Lung (tissue), 12 donors: ENCODE data around the gene LAMA1. TPM values are rescaled to one million over a fixed set of nuclear protein-coding genes. Genes with fewer than 3 reads are reported as not detected.

Experiments used
- ATAC-seq: fragments of 200-7000 bp; cut with Tn5 transposase; one replicate; pipeline ENCODE4 v1.9.1; 2020; ENCODE audit warnings: moderate number of reproducible peaks; ENCODE audit not compliant: insufficient read depth, low FRiP score
- DNase-seq, 3 donors: peaks; one replicate each; pipeline ENCODE4 v3.0.0-alpha.2; 2013 to 2017
- H3K27ac ChIP-seq, 2 donors: one replicate each; pipeline ENCODE4 v1.5.1; 2013; ENCODE audit warnings: mild to moderate bottlenecking in 2 of 2, moderate library complexity in 2 of 2, control low read depth in 1 of 2, inconsistent platforms in 1 of 2, low read depth in 1 of 2, low read length in 1 of 2
- H3K27me3 ChIP-seq, 3 donors: one replicate each; pipeline ENCODE4 v1.5.1; 2013; ENCODE audit warnings: low read length in 2 of 3; ENCODE audit not compliant: control insufficient read depth in 3 of 3, insufficient read depth in 3 of 3
- H3K36me3 ChIP-seq, 4 donors: one replicate each; pipeline ENCODE4 v1.5.1; 2013; ENCODE audit warnings: low read length in 4 of 4, mild to moderate bottlenecking in 1 of 4, moderate library complexity in 1 of 4; ENCODE audit not compliant: control insufficient read depth in 4 of 4, insufficient read depth in 4 of 4
- H3K4me1 ChIP-seq, 5 donors: one replicate each; pipeline ENCODE4 v1.5.1; 2013; ENCODE audit warnings: low read length in 5 of 5, mild to moderate bottlenecking in 2 of 5, moderate library complexity in 1 of 5; ENCODE audit not compliant: control insufficient read depth in 5 of 5, insufficient read depth in 5 of 5
- H3K4me3 ChIP-seq: one replicate; pipeline ENCODE4 v1.5.1; 2013; ENCODE audit warnings: mild to moderate bottlenecking, control low read depth, moderate library complexity
- H3K9ac ChIP-seq, 2 donors: one replicate each; pipeline ENCODE4 v1.5.1; 2013; ENCODE audit warnings: low read length in 2 of 2, control low read depth in 1 of 2; ENCODE audit not compliant: insufficient read depth in 1 of 2
- H3K9me3 ChIP-seq, 4 donors: one replicate each; pipeline ENCODE4 v1.5.1; 2013; ENCODE audit warnings: low read length in 3 of 4, mild to moderate bottlenecking in 1 of 4, moderate library complexity in 1 of 4; ENCODE audit not compliant: control insufficient read depth in 4 of 4, insufficient read depth in 3 of 4
- CTCF ChIP-seq: IDR thresholded peaks from 2 replicates; pipeline ENCODE4 v1.5.1; 2012; ENCODE audit warnings: mild to moderate bottlenecking; ENCODE audit errors: control extremely low read depth, extremely low read depth
- WGBS, 2 donors: extraction: QIAGEN DNeasy Blood & Tissue Kit; methylation state at CpG; one replicate each; pipeline ENCODE4 v1.1.7; 2013; 5-methylcytosine and 5-hydroxymethylcytosine counted together
- polyA plus RNA-seq, 2 donors: library from polyadenylated mRNA; stranded (reverse); fragments of 200-250 nt; gene quantifications; one replicate each; pipeline ENCODE4 v1.2.1, GENCODE V29; 2013
- total RNA-seq, 2 donors: library from RNA; depleted of rRNA in 1 of 2; stranded (reverse); fragments of >200 nt in 1 of 2; gene quantifications; one replicate each; pipeline ENCODE4 v1.2.1, GENCODE V29; 2014 to 2021
- donor health status: control.
- donor health status: control.
- donor health status: Bipolar disorder and iron deficiency.
- donor health status: healthy.
- donor health status: DM: yes; HTN: yes; CAD: no.

LAMA1 gene
- total and polyA plus RNA-seq, 4 donors: 0.66 to 2.8 (median 1.7) TPM

DNA sequence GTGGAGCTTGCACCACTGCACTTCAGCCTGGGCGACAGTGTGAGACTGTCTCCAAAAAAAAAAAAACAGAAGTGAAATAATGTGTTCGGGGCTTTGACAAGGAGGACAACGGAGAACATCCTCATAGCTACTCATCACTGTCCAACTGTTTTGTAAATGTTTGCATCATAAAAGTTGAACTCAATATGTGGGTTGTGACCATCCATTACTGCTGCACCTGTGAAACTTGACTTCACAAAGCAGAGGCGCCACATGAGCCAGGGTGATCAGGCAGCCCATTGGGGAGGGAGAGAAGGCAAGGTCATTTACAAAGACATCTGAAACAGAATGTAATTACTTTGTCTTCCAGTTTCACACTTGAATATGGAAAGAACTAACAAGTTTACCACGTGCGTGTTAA, 61.6 kb downstream of the LAMA1 start:
- TF ChIP-seq CTCF: no peak
- H3K27ac ChIP-seq: no peak overlapping the region
- WGBS, 2 donors: 86 to 88% methylated on average over 6 of the region's 6 CpGs
- no peak overlapping the region for H3K4me3 ChIP-seq
- H3K9me3 ChIP-seq: no peaks in the 10 kb centered on the region
- H3K9ac ChIP-seq: no peak overlapping the region
- no peaks in the 10 kb centered on the region for H3K36me3 ChIP-seq
- no peaks in the 10 kb centered on the region for H3K27me3 ChIP-seq
- ATAC-seq (no peak), DNase-seq (no peak)
- H3K4me1 ChIP-seq: peaks cover 0 to 3% (median 0%) of the 10 kb centered on the region in 5 donors

GRCh38 chr18:7049951-7050350, 67.6 kb downstream of the LAMA1 start:
- no peak overlapping the region for H3K27ac ChIP-seq
- ATAC-seq (no peak), DNase-seq (no peak)
- no peaks in the 10 kb centered on the region for H3K36me3 ChIP-seq
- no peak overlapping the region for H3K9ac ChIP-seq
- H3K27me3 ChIP-seq: no peaks in the 10 kb centered on the region
- H3K4me1 ChIP-seq: no peaks in the 10 kb centered on the region
- WGBS, 2 donors: 79 to 83% methylated on average over 5 of the region's 5 CpGs
- H3K4me3 ChIP-seq: no peak overlapping the region
- no peaks in the 10 kb centered on the region for H3K9me3 ChIP-seq
- no peak for TF ChIP-seq CTCF

GRCh38 chr18:7048081-7048480, 69.5 kb downstream of the LAMA1 start:
- ATAC-seq (no peak), DNase-seq (no peak)
- Histone ChIP-seq H3K4me3 (no peak overlapping the region), H3K36me3 (no peaks in the 10 kb centered on the region), H3K9me3 (no peaks in the 10 kb centered on the region), H3K4me1 (no peaks in the 10 kb centered on the region), H3K9ac (no peak overlapping the region), H3K27me3 (no peaks in the 10 kb centered on the region), H3K27ac (no peak overlapping the region)
- TF ChIP-seq CTCF: no peak
- WGBS, 2 donors: 86% methylated on average over 7 of the region's 7 CpGs

GRCh38 chr18:7047336-7047735, 70.3 kb downstream of the LAMA1 start:
- no peak for DNase-seq
- no peaks in the 10 kb centered on the region for H3K27me3 ChIP-seq
- H3K9me3 ChIP-seq: no peaks in the 10 kb centered on the region
- WGBS, 2 donors: 84 to 87% methylated on average over 1 of the region's 1 CpG
- no peaks in the 10 kb centered on the region for H3K36me3 ChIP-seq
- no peak overlapping the region for H3K4me3 ChIP-seq
- no peak for ATAC-seq
- no peak for TF ChIP-seq CTCF
- no peaks in the 10 kb centered on the region for H3K4me1 ChIP-seq
- H3K9ac ChIP-seq: no peak overlapping the region
- no peak overlapping the region for H3K27ac ChIP-seq
